ENCODE measurements around the gene TAF1C. TPM values are rescaled to one million over a fixed set of nuclear protein-coding genes. Genes with fewer than 3 reads are reported as not detected.

TAF1C gene
- total RNA-seq, 1 experiment from 2014 or later: 31.9 TPM

DNA sequence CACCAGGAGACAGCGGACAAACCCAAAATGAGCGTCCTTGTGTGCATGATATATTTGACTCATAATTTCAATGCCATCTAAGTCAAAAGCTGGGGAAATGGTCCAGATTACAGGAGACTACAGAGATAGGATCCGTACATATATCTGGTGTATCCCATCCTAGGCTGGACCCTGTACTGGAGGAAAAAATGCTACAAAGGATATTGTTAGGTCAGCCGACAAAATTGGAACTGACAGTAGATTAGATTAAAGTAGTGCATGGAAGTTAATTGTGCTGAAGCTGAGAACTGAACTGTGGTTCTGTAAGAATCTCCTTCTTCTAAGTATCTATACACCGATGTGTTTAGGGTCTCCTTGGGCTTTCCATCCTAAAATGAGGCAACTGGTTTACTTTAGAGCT lies 28.7 kb upstream of the TAF1C start:
- BruUV-seq (replicated peaks): no TSS peak
- TF ChIP-seq SIN3A (IDR thresholded peaks at IDR 0.05; ENCODE audit: borderline replicate concordance, insufficient read depth, low read depth, low read length) (no peak), TCF7L2 (IDR thresholded peaks at IDR 0.05; ENCODE audit: low read depth, low read length) (no peak), POLR2AphosphoS5 (IDR thresholded peaks at IDR 0.05; ENCODE audit: low read depth, low read length) (no peak)
- TF ChIP-seq, protein P1, sequence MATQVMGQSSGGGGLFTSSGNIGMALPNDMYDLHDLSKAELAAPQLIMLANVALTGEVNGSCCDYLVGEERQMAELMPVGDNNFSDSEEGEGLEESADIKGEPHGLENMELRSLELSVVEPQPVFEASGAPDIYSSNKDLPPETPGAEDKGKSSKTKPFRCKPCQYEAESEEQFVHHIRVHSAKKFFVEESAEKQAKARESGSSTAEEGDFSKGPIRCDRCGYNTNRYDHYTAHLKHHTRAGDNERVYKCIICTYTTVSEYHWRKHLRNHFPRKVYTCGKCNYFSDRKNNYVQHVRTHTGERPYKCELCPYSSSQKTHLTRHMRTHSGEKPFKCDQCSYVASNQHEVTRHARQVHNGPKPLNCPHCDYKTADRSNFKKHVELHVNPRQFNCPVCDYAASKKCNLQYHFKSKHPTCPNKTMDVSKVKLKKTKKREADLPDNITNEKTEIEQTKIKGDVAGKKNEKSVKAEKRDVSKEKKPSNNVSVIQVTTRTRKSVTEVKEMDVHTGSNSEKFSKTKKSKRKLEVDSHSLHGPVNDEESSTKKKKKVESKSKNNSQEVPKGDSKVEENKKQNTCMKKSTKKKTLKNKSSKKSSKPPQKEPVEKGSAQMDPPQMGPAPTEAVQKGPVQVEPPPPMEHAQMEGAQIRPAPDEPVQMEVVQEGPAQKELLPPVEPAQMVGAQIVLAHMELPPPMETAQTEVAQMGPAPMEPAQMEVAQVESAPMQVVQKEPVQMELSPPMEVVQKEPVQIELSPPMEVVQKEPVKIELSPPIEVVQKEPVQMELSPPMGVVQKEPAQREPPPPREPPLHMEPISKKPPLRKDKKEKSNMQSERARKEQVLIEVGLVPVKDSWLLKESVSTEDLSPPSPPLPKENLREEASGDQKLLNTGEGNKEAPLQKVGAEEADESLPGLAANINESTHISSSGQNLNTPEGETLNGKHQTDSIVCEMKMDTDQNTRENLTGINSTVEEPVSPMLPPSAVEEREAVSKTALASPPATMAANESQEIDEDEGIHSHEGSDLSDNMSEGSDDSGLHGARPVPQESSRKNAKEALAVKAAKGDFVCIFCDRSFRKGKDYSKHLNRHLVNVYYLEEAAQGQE (IDR thresholded peaks at IDR 0.05; ENCODE audit: insufficient read depth in 1 of 2, low read depth in 2 of 2, low read length in 1 of 2): no peak
- TF ChIP-seq, protein P2, sequence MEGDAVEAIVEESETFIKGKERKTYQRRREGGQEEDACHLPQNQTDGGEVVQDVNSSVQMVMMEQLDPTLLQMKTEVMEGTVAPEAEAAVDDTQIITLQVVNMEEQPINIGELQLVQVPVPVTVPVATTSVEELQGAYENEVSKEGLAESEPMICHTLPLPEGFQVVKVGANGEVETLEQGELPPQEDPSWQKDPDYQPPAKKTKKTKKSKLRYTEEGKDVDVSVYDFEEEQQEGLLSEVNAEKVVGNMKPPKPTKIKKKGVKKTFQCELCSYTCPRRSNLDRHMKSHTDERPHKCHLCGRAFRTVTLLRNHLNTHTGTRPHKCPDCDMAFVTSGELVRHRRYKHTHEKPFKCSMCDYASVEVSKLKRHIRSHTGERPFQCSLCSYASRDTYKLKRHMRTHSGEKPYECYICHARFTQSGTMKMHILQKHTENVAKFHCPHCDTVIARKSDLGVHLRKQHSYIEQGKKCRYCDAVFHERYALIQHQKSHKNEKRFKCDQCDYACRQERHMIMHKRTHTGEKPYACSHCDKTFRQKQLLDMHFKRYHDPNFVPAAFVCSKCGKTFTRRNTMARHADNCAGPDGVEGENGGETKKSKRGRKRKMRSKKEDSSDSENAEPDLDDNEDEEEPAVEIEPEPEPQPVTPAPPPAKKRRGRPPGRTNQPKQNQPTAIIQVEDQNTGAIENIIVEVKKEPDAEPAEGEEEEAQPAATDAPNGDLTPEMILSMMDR (IDR thresholded peaks at IDR 0.05): no peak
- POLR2A ChIA-PET: no interaction called here

DNA sequence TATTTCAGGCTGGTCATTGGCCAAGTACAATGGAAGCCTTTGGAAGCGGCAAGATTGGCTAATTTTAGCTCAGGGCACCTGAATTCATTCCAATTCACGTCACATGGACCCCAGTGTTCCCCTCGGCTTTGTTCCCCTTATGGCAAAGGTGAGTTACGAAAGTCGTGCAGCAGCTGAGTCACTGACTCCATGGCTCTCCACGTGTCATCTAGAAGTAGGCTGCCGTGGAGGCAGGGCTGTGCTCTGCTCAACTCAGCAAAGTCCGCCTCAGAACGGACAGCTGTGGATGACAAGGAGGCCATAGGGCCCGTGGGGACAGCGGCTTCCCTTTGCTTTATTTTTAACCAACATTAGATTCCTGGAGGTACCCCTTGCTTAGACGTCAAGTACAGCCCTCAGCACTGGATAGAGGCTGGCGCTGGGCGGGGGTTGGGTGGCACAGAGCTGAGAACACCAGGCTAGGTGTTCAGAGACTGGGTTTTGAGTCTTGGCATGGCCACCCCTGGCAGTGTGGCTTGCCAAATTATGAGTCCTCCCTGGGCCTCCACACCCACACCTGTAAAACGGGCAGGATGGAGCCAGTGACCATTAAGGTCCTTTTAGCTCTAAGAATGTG lies 27.7 kb upstream of the TAF1C start:
- Histone ChIP-seq H3K36me3 (ENCODE audit: control insufficient read depth, insufficient read depth, low read length) (no peaks in the 10 kb centered on the region), H3K4me1 (ENCODE audit: control insufficient read depth, insufficient read depth, low read length) (no peaks in the 10 kb centered on the region), H3K9me3 (ENCODE audit: control insufficient read depth, insufficient read depth, low read depth, low read length) (no peaks in the 10 kb centered on the region), H3K27me3 (ENCODE audit: control insufficient read depth, insufficient read depth, low read length) (no peaks in the 10 kb centered on the region), H3K27ac (ENCODE audit: low read length) (no peak overlapping the region), H3K4me3 (ENCODE audit: low read depth in 2 of 2, low read length in 2 of 2) (no peak overlapping the region)
- CTCF ChIA-PET: no interaction called here
- intact Hi-C loops (cut with micrococcal nuclease; ENCODE audit: unreplicated experiment) (no loop called here), in situ Hi-C loops (cut with HindIII; ENCODE audit: low pct_unique_long_range_greater_than_20kb, low sequenced_read_pairs) (no loop called here)
- TF ChIP-seq TCF7L2 (IDR thresholded peaks at IDR 0.05; ENCODE audit: low read depth, low read length): no peak
- no peak for DNase-seq (ENCODE audit: low read depth, low spot score)
- ATAC-seq: no peak
- BruUV-seq (replicated peaks): no TSS peak
- POLR2A ChIA-PET: no interaction called here

More for the DNA sequence above, 28.7 kb upstream of the TAF1C start:
- ATAC-seq (no peak), DNase-seq (ENCODE audit: low read depth, low spot score) (no peak)
- Histone ChIP-seq H3K27ac (ENCODE audit: low read length) (no peak overlapping the region), H3K27me3 (ENCODE audit: control insufficient read depth, insufficient read depth, low read length) (no peaks in the 10 kb centered on the region), H3K4me1 (ENCODE audit: control insufficient read depth, insufficient read depth, low read length) (no peaks in the 10 kb centered on the region), H3K4me3 (ENCODE audit: low read depth in 2 of 2, low read length in 2 of 2) (no peak overlapping the region), H3K9me3 (ENCODE audit: control insufficient read depth, insufficient read depth, low read depth, low read length) (no peaks in the 10 kb centered on the region), H3K36me3 (ENCODE audit: control insufficient read depth, insufficient read depth, low read length) (no peaks in the 10 kb centered on the region)
- in situ Hi-C loops (cut with HindIII; ENCODE audit: low pct_unique_long_range_greater_than_20kb, low sequenced_read_pairs): no loop called here
- intact Hi-C loops (cut with micrococcal nuclease; ENCODE audit: unreplicated experiment): no loop called here
- CTCF ChIA-PET: no interaction called here

DNA sequence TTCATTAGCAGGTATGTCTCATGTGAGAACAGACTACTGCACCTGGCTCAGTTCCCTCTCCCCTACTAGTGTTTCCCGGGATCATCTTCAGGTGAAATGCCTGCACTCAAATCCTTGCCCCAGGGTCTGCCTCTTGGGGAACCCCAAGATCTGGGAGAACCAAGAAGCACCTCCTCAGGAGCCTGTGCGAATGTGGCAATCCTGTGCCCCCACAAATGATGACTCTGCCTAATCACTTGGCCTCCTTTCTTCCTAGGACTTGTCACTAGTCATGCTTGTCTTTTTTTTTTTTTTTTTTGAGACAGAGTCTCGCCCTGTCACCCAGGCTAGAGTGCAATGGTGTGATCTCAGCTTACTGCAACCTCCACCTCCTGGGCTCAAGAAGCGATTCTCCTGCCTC lies 25.8 kb upstream of the TAF1C start:
- no peaks in the 10 kb centered on the region for H3K9me3 ChIP-seq (ENCODE audit: control insufficient read depth, insufficient read depth, low read depth, low read length)
- no peaks in the 10 kb centered on the region for H3K27me3 ChIP-seq (ENCODE audit: control insufficient read depth, insufficient read depth, low read length)
- no TSS peak for BruUV-seq (replicated peaks)
- POLR2A ChIA-PET: no interaction called here
- TF ChIP-seq, protein P2 (IDR thresholded peaks at IDR 0.05): no peak
- TF ChIP-seq, protein P1 (IDR thresholded peaks at IDR 0.05; ENCODE audit: insufficient read depth in 1 of 2, low read depth in 2 of 2, low read length in 1 of 2): no peak
- TF ChIP-seq TCF7L2 (IDR thresholded peaks at IDR 0.05; ENCODE audit: low read depth, low read length) (no peak), POLR2AphosphoS5 (IDR thresholded peaks at IDR 0.05; ENCODE audit: low read depth, low read length) (no peak), SIN3A (IDR thresholded peaks at IDR 0.05; ENCODE audit: borderline replicate concordance, insufficient read depth, low read depth, low read length) (no peak)
- no peak overlapping the region for H3K27ac ChIP-seq (ENCODE audit: low read length)
- no peaks in the 10 kb centered on the region for H3K36me3 ChIP-seq (ENCODE audit: control insufficient read depth, insufficient read depth, low read length)
- DNase-seq (ENCODE audit: low read depth, low spot score) (no peak), ATAC-seq (no peak)
- CTCF ChIA-PET: no interaction called here
- H3K4me3 ChIP-seq (ENCODE audit: low read depth in 2 of 2, low read length in 2 of 2): no peak overlapping the region
- no peaks in the 10 kb centered on the region for H3K4me1 ChIP-seq (ENCODE audit: control insufficient read depth, insufficient read depth, low read length)
- intact Hi-C loops (cut with micrococcal nuclease; ENCODE audit: unreplicated experiment): no loop called here
- in situ Hi-C loops (cut with HindIII; ENCODE audit: low pct_unique_long_range_greater_than_20kb, low sequenced_read_pairs): no loop called here
